Stimulated activated CD8-positive, alpha-beta memory T cell treated with anti-CD3 and anti-CD28 coated beads, Interleukin-7, amount 100 ng/mL, for 4 hours (primary cell): ENCODE data around the gene NOTO.
"Not testable (repeated sequence)": the region's sequence is repeated elsewhere in the genome, so short reads cannot be mapped to it uniquely, and the experiment has no call there.

Experiments
- DNase-seq, 2 donors: peaks; one replicate each; pipeline ENCODE4 v3.0.0-alpha.2; 2020; ENCODE audit warnings: low read depth in 2 of 2

Gene NOTO

GRCh38 chr2:73200281-73200680 lies 2.1 kb upstream of the NOTO start:
- not testable (repeated sequence) for DNase-seq

DNA sequence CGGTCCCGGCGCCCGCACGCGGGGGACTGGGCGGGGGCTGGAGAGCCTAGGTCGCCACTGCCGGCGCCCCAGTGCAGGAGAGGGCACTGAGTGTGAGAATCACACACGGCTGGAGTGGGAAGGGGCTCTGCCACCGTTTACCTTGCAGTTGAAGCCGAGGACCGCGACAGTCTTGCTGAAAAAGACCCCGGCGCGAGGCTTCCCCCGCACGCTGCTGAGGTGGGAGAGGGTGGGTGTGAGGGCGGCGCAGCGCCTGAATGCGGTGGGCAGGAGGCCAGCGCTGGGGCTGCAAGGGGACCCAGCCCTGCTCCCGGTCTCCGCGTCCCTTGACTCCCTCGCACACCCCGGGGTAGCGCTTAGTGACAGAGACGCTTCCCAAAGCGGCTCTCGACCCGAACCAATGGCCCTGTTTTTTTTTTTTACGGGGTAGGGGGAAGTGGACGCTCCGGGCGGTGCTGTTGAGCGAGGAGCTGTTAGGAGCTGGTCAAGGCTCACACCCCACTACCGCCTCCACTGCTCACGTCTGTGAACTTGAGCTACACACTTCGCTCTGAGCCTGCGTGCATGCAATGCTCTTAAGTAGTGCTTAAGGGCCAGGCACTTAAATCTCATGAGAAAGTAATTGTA lies 794 bp downstream of the NOTO start:
- DNase-seq = no peak

GRCh38 chr2:73205611-73206010 lies 3.2 kb downstream of the NOTO start:
- DNase-seq = no peak

- DNase-seq = no peak
These were observed 5.9 kb downstream of the NOTO start for GRCh38 chr2:73208258-73208657.

GRCh38 chr2:73210019-73210418 lies 7.6 kb downstream of the NOTO start:
- no peak for DNase-seq

- no peak for DNase-seq
These were observed 8.3 kb downstream of the NOTO start for GRCh38 chr2:73210696-73211095.

GRCh38 chr2:73212098-73212447 lies 9.7 kb downstream of the NOTO start:
- DNase-seq = no peak

DNA sequence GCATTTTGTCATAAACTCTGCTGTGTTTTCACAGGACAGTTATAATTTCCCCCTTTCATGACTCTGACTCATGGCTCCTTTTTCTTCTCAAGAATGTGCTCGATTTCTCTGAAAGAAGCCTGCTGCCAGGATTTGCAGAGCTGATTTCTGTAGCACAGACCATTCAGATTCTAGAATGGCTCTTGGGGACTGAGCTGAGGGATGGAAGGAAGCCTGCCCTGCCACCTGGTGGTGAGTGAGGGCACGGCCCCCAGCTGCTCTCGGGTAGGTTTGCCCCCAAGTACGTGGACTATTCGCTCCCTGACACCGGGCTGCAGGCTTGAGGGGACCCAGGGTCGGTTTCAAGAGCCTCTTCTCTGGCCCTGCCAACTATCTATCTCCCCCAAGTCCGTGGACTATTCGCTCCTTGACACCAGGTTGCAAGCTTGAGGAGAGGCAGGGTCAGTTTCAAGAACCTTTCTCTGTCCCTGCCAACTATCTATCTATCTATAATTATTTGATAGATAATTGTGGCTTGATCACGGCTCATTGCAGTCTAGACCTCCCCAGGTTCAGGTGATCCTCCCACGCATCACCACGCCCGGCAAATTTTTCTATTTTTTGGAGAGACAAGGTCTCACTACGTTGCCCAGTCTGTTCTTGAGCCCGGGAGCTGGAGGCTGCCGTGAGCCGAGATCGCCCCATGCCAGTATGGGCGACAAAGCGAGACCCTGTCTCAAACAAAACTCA lies 10.2 kb downstream of the NOTO start:
- DNase-seq = peak; percentile 45 to 58

GRCh38 chr2:73214120-73215035 lies 12.0 kb downstream of the NOTO start, which contains the start of gene SMYD5:
TSS of gene SMYD5 (plus strand) at chr2:73214245. CDS start at chr2:73214267, 22 bp downstream.
- peak; percentile 84 to 87 for DNase-seq

DNA sequence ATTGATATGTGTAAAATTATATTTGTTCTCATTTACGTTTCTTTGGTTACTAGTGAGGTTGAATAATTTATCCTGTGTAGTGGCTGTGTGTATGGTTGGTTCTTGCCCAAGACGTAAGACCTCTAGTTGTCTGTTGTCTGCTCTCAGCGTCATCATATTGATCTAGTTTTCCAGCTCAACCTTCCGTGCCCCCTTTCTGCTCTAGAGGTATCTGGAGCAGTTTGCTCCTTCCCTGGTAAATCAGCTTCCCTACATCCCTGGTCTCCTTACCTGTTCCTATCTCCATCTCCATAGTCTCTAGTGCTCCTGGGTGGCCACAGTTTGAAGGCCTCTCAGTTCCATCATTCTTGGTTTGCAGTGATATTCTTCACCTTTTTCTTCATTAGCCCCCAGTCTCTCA lies 12.9 kb downstream of the NOTO start:
- DNase-seq = no peak

GRCh38 chr2:73217160-73217559 lies 14.8 kb downstream of the NOTO start:
- DNase-seq = no peak

GRCh38 chr2:73217826-73218225 lies 15.5 kb downstream of the NOTO start:
- DNase-seq = no peak

DNA sequence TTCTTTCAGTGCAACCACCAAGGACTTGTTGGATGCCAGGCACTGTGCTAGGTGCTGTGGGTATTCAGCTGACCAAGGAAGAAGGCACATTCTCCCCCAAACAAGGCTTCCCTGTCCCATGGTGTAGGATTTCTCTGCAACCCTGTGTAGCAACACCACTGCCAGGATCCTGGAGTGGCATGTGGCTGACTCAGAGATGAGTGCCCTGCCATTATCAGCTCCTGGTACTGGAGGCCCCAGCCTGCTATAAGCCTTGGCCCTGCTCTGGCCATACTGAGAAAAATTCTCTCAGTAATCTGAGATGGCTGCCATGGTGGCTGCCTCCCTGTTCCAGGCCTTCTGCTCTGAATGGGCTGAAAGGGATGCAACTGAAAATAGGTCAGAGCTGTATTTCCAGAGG lies 15.9 kb downstream of the NOTO start:
- DNase-seq = no peak

GRCh38 chr2:73223821-73224220 lies 21.4 kb downstream of the NOTO start:
- no peak for DNase-seq

GRCh38 chr2:73225513-73226360 lies 23.4 kb downstream of the NOTO start:
- no peak for DNase-seq

DNA sequence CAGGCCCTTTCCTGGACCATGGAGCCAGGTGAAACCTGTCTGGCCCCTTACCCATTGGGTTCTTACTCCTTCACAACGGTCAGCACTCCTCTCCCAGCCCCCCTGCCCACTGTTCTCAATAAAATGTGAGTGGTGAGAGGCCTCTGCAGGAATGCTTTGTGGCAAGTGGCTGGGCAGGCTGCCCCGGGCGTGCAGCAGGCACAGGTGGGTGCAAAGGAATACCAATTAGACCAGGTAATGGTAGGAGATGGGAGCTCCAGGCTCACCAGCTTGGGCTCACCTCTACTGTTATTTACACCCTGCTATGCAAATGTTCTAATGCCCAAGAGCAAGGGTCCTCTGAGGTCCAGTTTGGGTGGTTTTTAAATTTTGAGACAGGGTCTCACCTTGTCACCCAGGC lies 24.7 kb downstream of the NOTO start:
- no peak for DNase-seq

GRCh38 chr2:73228631-73229030 lies 26.3 kb downstream of the NOTO start:
- no peak for DNase-seq

DNA sequence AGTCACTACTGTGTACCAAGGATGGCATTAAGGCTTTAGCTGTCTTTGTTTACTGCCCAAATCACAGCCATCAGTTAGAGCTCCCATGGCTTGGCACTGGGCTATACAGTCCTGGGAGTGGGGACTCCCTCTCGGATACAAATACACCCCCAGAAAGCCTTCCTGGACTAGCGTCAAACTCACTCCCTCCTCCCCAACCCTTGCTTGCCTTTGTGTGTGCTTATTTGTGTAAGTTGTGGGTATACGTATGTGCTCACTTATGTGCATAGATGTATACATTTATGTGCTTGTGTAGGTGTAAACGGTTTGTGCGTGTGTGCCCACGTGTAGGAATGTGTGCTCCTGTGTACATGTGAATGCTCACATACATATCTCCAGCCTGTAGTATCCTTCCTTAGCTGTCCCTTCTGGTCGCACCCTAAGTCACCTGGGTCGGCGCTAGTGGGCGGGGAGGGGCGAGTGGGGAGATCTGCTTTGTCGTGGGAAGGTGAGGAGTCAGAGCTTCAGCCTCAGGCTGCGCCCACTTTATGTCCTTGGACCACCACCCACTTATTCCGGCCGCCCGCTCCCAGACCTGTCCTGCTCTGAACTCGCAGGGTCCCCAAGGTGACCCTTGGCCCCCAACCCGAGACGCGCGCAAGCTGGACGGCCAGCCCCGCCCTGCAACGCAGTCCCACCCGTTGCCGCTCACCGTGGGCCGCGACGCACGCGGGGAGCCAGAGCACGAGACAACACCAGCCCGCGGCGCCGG lies 30.2 kb downstream of the NOTO start:
- DNase-seq = no peak

GRCh38 chr2:73233154-73233931 lies 31.0 kb downstream of the NOTO start, which contains the start of gene PRADC1:
TSS of gene PRADC1 (minus strand) at chr2:73233239. CDS start at chr2:73233160, 79 bp downstream.
- peak; percentile 92 to 94 for DNase-seq
